Type B pancreatic cell (in vitro differentiated cells): ENCODE results near the gene IRF2BP1. TPM values are rescaled to one million over a fixed set of nuclear protein-coding genes. Genes with fewer than 3 reads are reported as not detected.
A peak's percentile ranks its signal among the peaks of the same experiment; 100 is the strongest.

Source experiments
- DNase-seq: peaks from one replicate; pipeline ENCODE4 v3.0.0; 2021; ENCODE audit warnings: mixed read lengths; ENCODE audit not compliant: unreplicated experiment; ENCODE audit errors: extremely low spot score
- H3K27ac Mint-ChIP-seq: 2 replicates; pipeline ENCODE4 v1.8.0; 2021; ENCODE audit warnings: mild to moderate bottlenecking, mixed read lengths
- H3K27me3 Mint-ChIP-seq: 2 replicates; pipeline ENCODE4 v1.8.0; 2021; ENCODE audit warnings: mixed read lengths
- H3K36me3 Mint-ChIP-seq: 2 replicates; pipeline ENCODE4 v1.8.0; 2021; ENCODE audit warnings: mixed read lengths
- H3K4me1 Mint-ChIP-seq: one replicate; pipeline ENCODE4 v1.8.0; 2021; ENCODE audit warnings: mixed read lengths; ENCODE audit not compliant: unreplicated experiment
- H3K4me3 Mint-ChIP-seq: 2 replicates; pipeline ENCODE4 v1.8.0; 2021; ENCODE audit warnings: mild to moderate bottlenecking, mixed read lengths
- H3K9me3 Mint-ChIP-seq: 2 replicates; pipeline ENCODE4 v1.8.0; 2021; ENCODE audit warnings: mixed read lengths
- CTCF ChIP-seq: fragments of 200-600 bp; sonication (generic); conservative IDR thresholded peaks from 2 replicates; pipeline ENCODE4 v1.5.0; 2021; ENCODE audit warnings: antibody characterized with exemption, mild to moderate bottlenecking
- total RNA-seq: library from RNA; stranded (reverse); gene quantifications from 2 replicates; pipeline ENCODE4 v1.2.1, GENCODE V29; 2021; ENCODE audit warnings: low replicate concordance

IRF2BP1 gene
- total RNA-seq, 1 donor from 2014 or later, result 32.2 TPM

GRCh38 chr19:45862564-45863334 is 23.2 kb downstream of the IRF2BP1 start, which contains the start of gene SYMPK:
Gene SYMPK, minus strand, starts transcription at chr19:45863147. Its CDS starts 8,652 bp downstream, at chr19:45854495.
- Mint-ChIP-seq H3K9me3 (no peaks in the 10 kb centered on the region), H3K27ac (peak within 1 kb of the TSS; percentile 93), H3K27me3 (peaks cover 50% of the 10 kb centered on the region), H3K4me1 (peaks cover 8% of the 10 kb centered on the region), H3K36me3 (no peaks in the 10 kb centered on the region), H3K4me3 (peak within 1 kb of the TSS; percentile 97)
- peak; percentile 99 for DNase-seq
- TF ChIP-seq CTCF, result no peak

GRCh38 chr19:45862271-45862563 is 23.7 kb downstream of the IRF2BP1 start:
- Mint-ChIP-seq H3K36me3 (no peaks in the 10 kb centered on the region), H3K27me3 (peaks cover 45% of the 10 kb centered on the region), H3K27ac (peak overlapping the region; percentile 93), H3K4me3 (peak overlapping the region; percentile 97), H3K9me3 (no peaks in the 10 kb centered on the region), H3K4me1 (peaks cover 8% of the 10 kb centered on the region)
- DNase-seq, result no peak
- no peak for TF ChIP-seq CTCF

GRCh38 chr19:45860359-45861259 is 25.3 kb downstream of the IRF2BP1 start:
- Mint-ChIP-seq H3K27me3 (peaks cover 29% of the 10 kb centered on the region), H3K9me3 (no peaks in the 10 kb centered on the region), H3K4me1 (peaks cover 8% of the 10 kb centered on the region), H3K4me3 (peak overlapping the region; percentile 44), H3K27ac (no peak overlapping the region), H3K36me3 (no peaks in the 10 kb centered on the region)
- no peak for TF ChIP-seq CTCF
- DNase-seq, result no peak

GRCh38 chr19:45854167-45854778 is 31.7 kb downstream of the IRF2BP1 start:
- Mint-ChIP-seq H3K27me3 (no peaks in the 10 kb centered on the region), H3K9me3 (no peaks in the 10 kb centered on the region), H3K4me1 (no peaks in the 10 kb centered on the region), H3K4me3 (no peak overlapping the region), H3K36me3 (peaks cover 15% of the 10 kb centered on the region), H3K27ac (no peak overlapping the region)
- no peak for DNase-seq
- TF ChIP-seq CTCF, result no peak

GRCh38 chr19:45852983-45853382 is 33.0 kb downstream of the IRF2BP1 start:
- H3K4me3 Mint-ChIP-seq, result no peak overlapping the region
- H3K36me3 Mint-ChIP-seq, result peaks cover 15% of the 10 kb centered on the region
- TF ChIP-seq CTCF, result no peak
- DNase-seq, result no peak
- H3K27me3 Mint-ChIP-seq, result no peaks in the 10 kb centered on the region
- H3K9me3 Mint-ChIP-seq, result no peaks in the 10 kb centered on the region
- H3K27ac Mint-ChIP-seq, result no peak overlapping the region
- no peaks in the 10 kb centered on the region for H3K4me1 Mint-ChIP-seq
